Natural killer cell (primary cell): ENCODE measurements around the gene MTF2. TPM values are rescaled to one million over a fixed set of nuclear protein-coding genes. Genes with fewer than 3 reads are reported as not detected.

Experiments
- ATAC-seq, 3 donors: fragments of 150-1000 bp in 2 of 3; fragments of 200-7000 bp in 1 of 3; cut with Tn5 transposase; 1 replicate in 1 of 3; 2 replicates in 2 of 3; pipeline ENCODE4 v1.10.0; 2021; ENCODE audit warnings: mild to moderate bottlenecking in 2 of 3, moderate library complexity in 2 of 3
- DNase-seq, 2 donors: peaks; one replicate each; pipeline versions ENCODE4 v3.0.0 to v3.0.0-alpha.2; 2013 to 2021; ENCODE audit warnings: mixed read lengths in 1 of 2
- H3K27ac ChIP-seq: one replicate; pipeline ENCODE4 v1.5.1; 2013; ENCODE audit warnings: mild to moderate bottlenecking, low read length
- H3K27me3 ChIP-seq: one replicate; pipeline ENCODE4 v1.6.1; 2013; ENCODE audit warnings: low read length; ENCODE audit not compliant: control insufficient read depth, insufficient read depth
- H3K36me3 ChIP-seq: one replicate; pipeline ENCODE4 v1.6.1; 2013; ENCODE audit warnings: low read length; ENCODE audit not compliant: control insufficient read depth, insufficient read depth
- H3K4me1 ChIP-seq: one replicate; pipeline ENCODE4 v1.6.1; 2013; ENCODE audit warnings: low read length; ENCODE audit not compliant: control insufficient read depth, insufficient read depth
- H3K4me3 ChIP-seq: one replicate; pipeline ENCODE4 v1.5.1; 2013; ENCODE audit warnings: low read length
- H3K9me3 ChIP-seq: one replicate; pipeline ENCODE4 v1.6.1; 2013; ENCODE audit warnings: low read length; ENCODE audit not compliant: control insufficient read depth, insufficient read depth
- H3K27ac Mint-ChIP-seq, 2 donors: one replicate each; pipeline ENCODE4 v1.8.0; 2022; ENCODE audit warnings: mild to moderate bottlenecking in 2 of 2, mixed read lengths in 2 of 2, moderate library complexity in 1 of 2
- H3K27me3 Mint-ChIP-seq, 2 donors: one replicate each; pipeline ENCODE4 v1.8.0; 2022; ENCODE audit warnings: low read depth in 2 of 2, mixed read lengths in 2 of 2
- H3K36me3 Mint-ChIP-seq: one replicate; pipeline ENCODE4 v1.8.0; 2022; ENCODE audit warnings: mixed read lengths
- H3K4me1 Mint-ChIP-seq, 2 donors: one replicate each; pipeline ENCODE4 v1.8.0; 2022; ENCODE audit warnings: mixed read lengths in 2 of 2
- H3K4me3 Mint-ChIP-seq: one replicate; pipeline ENCODE4 v1.8.0; 2022; ENCODE audit warnings: mild to moderate bottlenecking, moderate library complexity, mixed read lengths
- H3K9me3 Mint-ChIP-seq, 2 donors: one replicate each; pipeline ENCODE4 v1.8.0; 2022; ENCODE audit warnings: mixed read lengths in 2 of 2
- CTCF ChIP-seq: fragments of 200-600 bp; IDR thresholded peaks from one replicate; pipeline ENCODE4 v1.8.0; 2022; ENCODE audit warnings: antibody characterized with exemption
- WGBS: methylation state at CpG from one replicate; pipeline ENCODE4 v1.1.7; 2013; ENCODE audit warnings: missing lambda C conversion rate; ENCODE audit not compliant: insufficient coverage; 5-methylcytosine and 5-hydroxymethylcytosine counted together
- intact Hi-C: fragments of 100-400 bp; cut with micrococcal nuclease; formaldehyde crosslinking; loops from one replicate; pipeline ENCODE4 v1.14.2; 2022
- total RNA-seq, 4 donors: library from RNA; stranded (reverse); fragments of 120-200 nt in 1 of 4; gene quantifications; one replicate each; pipeline versions ENCODE4 v1.2.3 to v1.2.4, GENCODE V29; 2013 to 2022

The MTF2 gene
- total RNA-seq, 3 donors from 2014 or later (not counting 1 experiment from before 2014, with no cell fraction given): 46.1 to 65.7 (median 47.8) TPM

- Mint-ChIP-seq H3K4me3 (no peak overlapping the region), H3K27ac (no peak overlapping the region), H3K36me3 (no peaks in the 10 kb centered on the region), H3K27me3 (no peaks in the 10 kb centered on the region), H3K4me1 (peaks cover 12 to 23% of the 10 kb centered on the region in 2 donors), H3K9me3 (no peaks in the 10 kb centered on the region)
- DNase-seq (no peak), ATAC-seq (no peak)
- Histone ChIP-seq H3K4me1 (peaks cover 2% of the 10 kb centered on the region), H3K27ac (no peak overlapping the region), H3K36me3 (no peaks in the 10 kb centered on the region), H3K4me3 (no peak overlapping the region), H3K9me3 (no peaks in the 10 kb centered on the region), H3K27me3 (no peaks in the 10 kb centered on the region)
- TF ChIP-seq CTCF: no peak
- intact Hi-C loops: no loop called here
- WGBS: no CpG with 5 or more reads among the region's 1 CpG
Observed at GRCh38 chr1:93186667-93187066, 107.6 kb downstream of the MTF2 start.

Other genes with a start within 250 kb of the MTF2 start
- 100 to 1,000 TPM; 573 to 679 (median 647) TPM for gene RPL5, start 247.2 kb upstream of the MTF2 start, total RNA-seq
- gene DIPK1A, start 117.8 kb upstream of the MTF2 start, total RNA-seq: 10 to 100 TPM in 2 of 3 donors, 1 to 10 TPM in 1; 7.0 to 11.3 (median 11.2) TPM
- gene TMED5, start 101.1 kb downstream of the MTF2 start, total RNA-seq: 10 to 100 TPM; 64.6 to 73.5 (median 67.0) TPM
- 10 to 100 TPM; 11.7 to 17.2 (median 14.4) TPM for gene CCDC18, start 101.4 kb downstream of the MTF2 start, total RNA-seq